NCI-H524 (cell line): ENCODE data around the gene ROBO1.

ENCODE experiments used
- DNase-seq, 2 experiments: peaks; one replicate each; lab custom pipeline; 2025; lab: John Stamatoyannopoulos, UW

The ROBO1 gene

GRCh38 chr3:78977073-78977472 is 790.7 kb downstream of the ROBO1 start:
- no peak for DNase-seq

GRCh38 chr3:78976200-78976599 is 791.6 kb downstream of the ROBO1 start:
- DNase-seq, result peak; percentile 13 to 65

GRCh38 chr3:78974181-78974790 is 793.5 kb downstream of the ROBO1 start:
- peak; percentile 72 to 91 for DNase-seq

- no peak for DNase-seq
These were observed 795.0 kb downstream of the ROBO1 start for GRCh38 chr3:78972617-78973301.

DNA sequence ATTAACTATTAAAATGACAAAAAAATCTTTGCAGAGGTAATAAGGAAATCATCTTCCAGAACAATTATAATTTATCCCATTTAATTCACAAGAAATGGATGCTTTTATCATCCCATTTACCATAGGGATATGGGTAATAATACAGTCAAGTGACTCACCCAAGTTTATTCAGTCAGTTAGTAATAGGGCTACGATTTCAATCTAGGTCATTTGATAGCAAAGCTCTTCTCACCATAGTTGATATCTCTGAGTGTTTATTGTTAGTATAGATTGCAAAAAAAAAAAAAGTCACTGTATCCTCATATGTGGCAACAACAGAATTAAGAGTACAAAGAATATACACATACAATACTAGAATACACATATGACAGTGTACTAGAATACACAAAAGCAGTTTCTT is 797.1 kb downstream of the ROBO1 start:
- no peak for DNase-seq

DNA sequence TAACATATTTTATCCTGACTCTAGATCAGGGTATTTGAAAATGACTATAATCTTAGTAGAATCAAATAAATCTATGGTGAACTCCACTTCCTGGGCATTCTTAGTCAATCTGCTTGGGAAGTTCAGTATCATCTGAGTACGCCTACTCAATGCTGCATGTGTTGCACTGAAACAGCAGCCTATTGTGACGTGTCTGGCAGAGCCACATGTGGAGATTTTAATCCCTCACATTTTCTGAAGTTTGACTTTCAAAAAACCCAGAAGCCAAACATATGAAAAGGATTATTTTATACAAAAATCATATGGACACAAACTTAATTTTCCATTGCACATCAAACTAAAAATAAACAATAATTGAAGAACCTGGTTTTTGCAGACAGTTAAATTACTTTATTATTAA is 798.3 kb downstream of the ROBO1 start:
- peak in 1 of 2 experiments; percentile 24 for DNase-seq

DNA sequence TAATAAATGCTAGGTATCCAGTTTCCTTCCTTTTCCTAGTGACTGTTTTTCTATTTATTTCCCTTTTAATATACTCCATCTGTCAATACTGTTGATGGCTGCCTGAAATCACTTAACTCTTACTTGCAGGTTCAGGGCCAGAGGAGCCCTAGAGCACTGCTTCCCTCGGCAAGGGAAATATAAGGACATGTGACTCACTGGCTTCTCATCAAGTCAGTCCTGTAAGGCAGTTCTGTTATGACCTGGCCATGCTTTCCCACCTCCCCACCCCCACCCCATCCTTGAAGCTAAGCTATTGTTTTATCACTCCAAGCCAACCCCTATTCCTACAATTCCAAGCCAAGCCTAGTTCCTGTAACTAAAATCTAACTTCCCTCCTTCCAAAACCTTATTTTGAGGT is 800.7 kb downstream of the ROBO1 start:
- no peak for DNase-seq

GRCh38 chr3:78963771-78964170 is 804.0 kb downstream of the ROBO1 start:
- no peak for DNase-seq

- DNase-seq, result peak; percentile 20 to 60
These were observed 810.3 kb downstream of the ROBO1 start for GRCh38 chr3:78957456-78957855.

- DNase-seq, result no peak
These were observed 816.4 kb downstream of the ROBO1 start for GRCh38 chr3:78951342-78951945.

DNA sequence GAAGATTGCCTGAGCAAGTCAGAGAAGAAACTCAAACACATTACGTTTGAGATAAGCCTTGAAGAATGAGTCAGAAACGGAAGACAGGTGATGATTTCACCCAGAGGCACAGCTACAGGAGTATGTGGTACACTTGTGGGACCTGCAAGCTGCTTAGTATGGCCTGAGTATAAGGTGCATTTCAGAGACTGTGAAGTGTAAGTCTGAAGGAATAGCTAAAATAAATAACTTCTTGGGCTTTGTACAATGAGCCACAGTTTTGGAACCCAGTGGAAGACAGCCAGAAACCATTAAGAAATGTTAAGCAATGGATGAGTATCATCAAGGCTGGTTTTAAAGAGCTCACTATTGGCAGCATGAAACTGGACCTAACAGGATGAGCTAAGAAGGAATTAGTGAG is 826.2 kb downstream of the ROBO1 start:
- DNase-seq, result no peak

- DNase-seq, result no peak
These were observed 827.2 kb downstream of the ROBO1 start for GRCh38 chr3:78940626-78941025.

DNA sequence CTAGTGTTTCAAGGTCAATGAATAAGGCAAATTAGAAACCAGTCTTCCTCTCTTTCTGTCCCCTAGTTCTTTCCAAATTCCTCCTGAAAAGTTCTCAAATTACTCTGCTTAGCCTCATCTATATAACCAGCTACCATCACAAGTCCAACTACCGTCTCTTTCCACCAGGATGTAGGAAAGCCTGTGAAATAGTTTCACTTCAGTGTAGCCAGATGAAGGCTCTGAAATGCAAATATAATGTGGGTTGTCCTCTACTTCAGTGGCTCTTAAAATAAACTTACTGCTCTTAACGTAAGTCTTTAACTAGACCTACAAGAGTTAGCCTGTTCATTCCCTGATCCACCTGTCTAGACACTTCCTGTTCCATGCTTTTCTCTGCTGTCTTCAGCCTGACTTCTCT is 827.7 kb downstream of the ROBO1 start:
- no peak for DNase-seq

- no peak for DNase-seq
These were observed 830.3 kb downstream of the ROBO1 start for GRCh38 chr3:78937475-78937874.

DNA sequence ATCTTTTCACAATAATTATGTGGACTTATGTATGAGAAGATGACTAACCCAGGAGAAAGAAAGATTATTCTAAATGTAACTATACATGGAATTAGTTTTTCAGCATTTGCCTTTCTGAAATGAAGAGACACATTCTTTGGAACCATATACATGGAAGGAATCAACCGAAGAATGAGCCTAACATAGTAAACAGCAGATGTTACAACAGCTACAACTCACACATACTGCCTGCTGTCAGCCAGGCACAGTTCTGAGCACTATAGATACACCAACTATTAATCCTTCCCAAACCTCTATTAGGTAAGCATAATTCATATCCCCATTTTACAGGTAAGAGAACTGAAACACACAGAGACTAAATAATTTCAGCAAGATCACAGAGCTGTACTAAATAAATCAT is 840.0 kb downstream of the ROBO1 start:
- DNase-seq, result no peak

DNA sequence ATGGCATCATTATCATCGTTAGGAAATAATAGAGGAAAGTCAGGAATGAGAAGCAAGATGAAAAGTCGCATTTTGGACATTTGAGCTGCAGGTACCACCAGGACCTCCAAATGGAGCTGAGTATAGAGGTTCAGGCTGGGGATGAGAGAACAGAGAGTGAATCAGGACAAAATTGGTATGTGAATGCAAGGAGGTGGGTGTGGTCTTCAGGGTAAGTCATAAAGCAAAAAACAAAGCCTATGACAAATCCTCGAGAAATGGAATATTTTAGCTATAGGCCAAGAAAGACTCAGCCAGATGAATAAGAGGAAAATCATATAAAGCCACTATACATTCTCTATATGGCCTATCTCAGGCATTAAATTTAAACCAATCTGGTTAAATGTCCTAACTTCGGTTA is 841.3 kb downstream of the ROBO1 start:
- no peak for DNase-seq

DNA sequence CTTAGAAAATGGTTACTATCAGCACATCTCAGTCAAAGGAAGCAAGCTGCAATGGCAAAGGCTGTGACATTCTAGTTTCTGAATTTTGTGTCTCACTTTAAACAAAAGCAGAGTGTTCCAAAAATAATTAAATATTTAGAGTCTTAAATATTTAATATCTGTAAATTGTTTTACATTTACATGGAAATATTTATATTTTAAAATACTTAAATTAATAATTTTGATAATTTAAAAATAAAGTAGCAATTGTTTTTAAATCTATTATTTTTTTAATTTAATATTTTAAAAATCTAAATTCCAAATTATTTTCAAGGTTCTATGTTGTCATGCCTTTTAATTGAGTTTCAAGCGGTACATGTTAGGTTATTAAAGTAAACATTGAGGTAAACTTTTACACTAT is 843.1 kb downstream of the ROBO1 start:
- DNase-seq, result no peak

- DNase-seq, result peak; percentile 46 to 79
These were observed 848.6 kb downstream of the ROBO1 start for GRCh38 chr3:78919021-78919755.

DNA sequence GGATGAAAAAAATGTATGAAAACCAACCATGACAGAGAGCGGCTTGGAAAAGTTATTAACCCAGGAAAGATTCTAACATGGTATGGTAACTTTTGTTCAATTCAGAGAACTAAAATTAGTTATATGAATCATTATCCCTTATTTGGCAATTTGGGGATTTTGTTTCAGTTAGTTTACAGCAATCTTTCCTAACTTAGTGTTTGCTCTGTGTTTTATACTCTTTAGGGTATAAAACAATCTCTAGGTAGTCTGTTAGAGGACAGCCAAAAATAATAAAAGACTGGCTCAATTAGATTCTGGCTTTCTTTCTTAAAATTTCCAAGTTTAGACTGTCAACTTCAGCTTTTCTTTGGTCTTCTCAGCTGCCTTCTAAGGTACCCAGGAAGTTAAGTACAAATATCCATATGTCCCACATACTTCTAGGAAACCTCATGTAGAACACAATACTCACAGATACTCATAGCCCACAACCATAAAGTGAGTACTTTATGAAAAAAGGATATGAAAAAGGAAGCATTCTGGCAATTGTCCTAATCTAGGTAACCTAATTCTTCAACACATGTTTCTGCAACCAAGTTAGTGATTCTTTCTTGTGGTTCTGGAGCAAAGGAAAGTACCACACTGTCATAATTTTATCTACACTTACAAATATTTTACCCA is 849.3 kb downstream of the ROBO1 start:
- DNase-seq, result peak in 1 of 2 experiments; percentile 71

DNA sequence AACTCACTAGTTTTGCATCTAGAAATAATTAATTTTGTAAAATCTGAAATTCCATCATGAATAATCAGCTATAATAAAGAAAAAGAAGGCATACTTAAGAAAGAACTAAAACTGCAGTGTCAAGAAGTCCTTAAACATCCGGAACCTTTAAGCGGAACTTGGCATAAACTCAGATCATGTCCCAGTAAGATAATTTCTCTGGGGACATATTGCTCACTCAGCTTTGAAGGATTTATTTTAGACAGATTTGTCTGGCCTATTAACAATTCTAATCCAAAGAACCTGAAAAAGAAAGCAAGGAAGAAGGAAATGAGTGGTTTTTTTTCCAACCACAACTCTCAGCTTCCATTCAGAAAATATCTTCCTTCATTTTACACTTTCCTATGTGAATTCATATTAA is 850.3 kb downstream of the ROBO1 start:
- DNase-seq, result peak in 1 of 2 experiments; percentile 67

DNA sequence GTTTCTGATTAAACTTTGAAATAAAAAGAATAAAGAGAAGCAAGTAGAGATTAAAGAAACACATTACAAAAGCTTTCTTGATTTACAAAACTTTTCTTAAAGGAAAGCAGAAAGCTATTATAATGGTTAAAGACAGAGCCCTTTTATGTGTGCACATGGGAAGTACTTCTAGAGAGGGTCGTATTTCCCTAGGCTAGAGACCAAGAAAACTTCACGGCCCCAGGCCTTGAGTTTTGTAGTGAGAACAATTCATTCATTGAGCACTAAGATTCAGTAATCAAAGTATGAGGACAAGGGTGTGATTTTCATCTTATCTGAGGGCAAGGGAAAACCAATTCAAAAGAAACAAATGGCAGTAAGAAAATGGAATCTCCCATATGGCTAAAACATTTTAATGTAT is 854.1 kb downstream of the ROBO1 start:
- DNase-seq, result peak in 1 of 2 experiments; percentile 80

DNA sequence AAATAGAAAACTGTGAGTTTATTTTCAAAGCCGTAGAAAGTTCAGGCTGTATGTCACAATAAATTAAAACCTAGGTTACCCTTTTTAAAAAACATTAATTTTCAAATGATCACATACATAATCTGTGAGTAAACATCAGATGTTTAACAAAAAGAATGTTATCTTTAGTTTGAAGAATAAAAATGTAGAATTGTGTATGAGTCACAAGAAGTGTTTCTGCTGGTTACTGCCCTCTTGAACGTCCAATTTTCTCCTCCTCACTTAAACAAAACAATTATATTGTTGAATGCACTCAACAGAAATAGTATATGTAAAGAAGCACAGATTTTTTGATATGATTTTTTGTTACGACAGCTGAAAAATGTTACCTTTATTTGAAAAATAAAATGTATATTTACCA is 855.1 kb downstream of the ROBO1 start:
- peak in 1 of 2 experiments; percentile 46 for DNase-seq
